ENCODE measurements around the gene SHTN1.

DNA sequence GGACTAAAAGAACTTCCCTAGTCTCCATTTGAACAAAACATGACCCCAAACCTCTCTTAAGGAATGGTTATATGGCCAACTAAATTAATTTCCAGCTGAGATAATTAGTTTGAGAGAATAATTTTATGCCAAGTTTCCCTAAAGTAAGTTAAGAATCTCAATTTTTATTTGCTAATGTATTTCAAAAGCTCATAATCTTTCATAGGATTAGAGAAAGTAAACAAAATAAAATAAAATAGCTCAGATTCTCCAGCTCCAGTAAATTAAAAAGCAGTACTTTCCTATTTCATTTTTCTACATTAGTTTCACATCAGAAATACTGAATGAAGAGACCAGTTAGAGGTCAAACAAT is 111.3 kb downstream of the SHTN1 start:
- TF ChIP-seq, protein P1, sequence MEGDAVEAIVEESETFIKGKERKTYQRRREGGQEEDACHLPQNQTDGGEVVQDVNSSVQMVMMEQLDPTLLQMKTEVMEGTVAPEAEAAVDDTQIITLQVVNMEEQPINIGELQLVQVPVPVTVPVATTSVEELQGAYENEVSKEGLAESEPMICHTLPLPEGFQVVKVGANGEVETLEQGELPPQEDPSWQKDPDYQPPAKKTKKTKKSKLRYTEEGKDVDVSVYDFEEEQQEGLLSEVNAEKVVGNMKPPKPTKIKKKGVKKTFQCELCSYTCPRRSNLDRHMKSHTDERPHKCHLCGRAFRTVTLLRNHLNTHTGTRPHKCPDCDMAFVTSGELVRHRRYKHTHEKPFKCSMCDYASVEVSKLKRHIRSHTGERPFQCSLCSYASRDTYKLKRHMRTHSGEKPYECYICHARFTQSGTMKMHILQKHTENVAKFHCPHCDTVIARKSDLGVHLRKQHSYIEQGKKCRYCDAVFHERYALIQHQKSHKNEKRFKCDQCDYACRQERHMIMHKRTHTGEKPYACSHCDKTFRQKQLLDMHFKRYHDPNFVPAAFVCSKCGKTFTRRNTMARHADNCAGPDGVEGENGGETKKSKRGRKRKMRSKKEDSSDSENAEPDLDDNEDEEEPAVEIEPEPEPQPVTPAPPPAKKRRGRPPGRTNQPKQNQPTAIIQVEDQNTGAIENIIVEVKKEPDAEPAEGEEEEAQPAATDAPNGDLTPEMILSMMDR (IDR thresholded peaks at IDR 0.05) = no peak
- no peak for TF ChIP-seq POLR2A (IDR thresholded peaks at IDR 0.05)

Data from right lobe of liver (tissue), 4 donors.